Left ventricle myocardium superior (tissue), 1 donor: Measurements from ENCODE around the gene CHCHD3. TPM values are rescaled to one million over a fixed set of nuclear protein-coding genes. Genes with fewer than 3 reads are reported as not detected.
"Not testable (repeated sequence)": the region's sequence is repeated elsewhere in the genome, so short reads cannot be mapped to it uniquely, and the experiment has no call there.

Experiments used
- ATAC-seq: fragments of 200-7000 bp; cut with Tn5 transposase; one replicate; pipeline ENCODE4 v1.9.1; 2020; ENCODE audit warnings: mild to moderate bottlenecking, moderate library complexity
- DNase-seq: peaks from one replicate; pipeline ENCODE4 v3.0.0-alpha.2; 2020
- intact Hi-C: fragments of 100-400 bp; cut with micrococcal nuclease; formaldehyde crosslinking; loops from one replicate; pipeline ENCODE4 v1.11.0; 2022
- total RNA-seq: library from RNA; stranded (reverse); fragmentation: NEBNext Ultra II Directional; extraction: Animal tissue kit (Norgen Biotek cat#: 25700); gene quantifications from one replicate; pipeline ENCODE4 v1.2.1, GENCODE V29; 2021
- donor health status: DM: no; HTN: yes; CAD: no; lungs with severe emphysema.

CHCHD3 gene
- total RNA-seq, 1 donor from 2014 or later = 204 TPM

DNA sequence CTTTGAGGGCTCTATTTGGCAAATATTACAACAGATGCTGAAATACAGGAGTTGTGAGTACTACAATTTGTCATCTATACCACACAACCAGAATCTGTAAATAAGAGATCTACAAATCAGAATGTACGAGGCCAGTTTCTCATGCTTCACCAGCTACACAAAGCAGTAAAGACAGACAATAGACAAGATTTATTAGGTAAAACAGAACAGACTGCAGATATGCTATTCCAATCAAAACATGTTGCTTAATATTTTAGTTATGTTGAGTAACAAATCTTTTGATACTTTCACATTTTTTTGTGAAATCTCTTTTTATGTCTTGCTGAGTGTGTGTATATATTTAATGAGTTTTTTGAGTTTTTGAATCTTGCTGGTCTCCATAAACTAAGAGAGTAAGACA is 109.1 kb downstream of the CHCHD3 start:
- DNase-seq (no peak), ATAC-seq (no peak)
- intact Hi-C loops = no loop called here

DNA sequence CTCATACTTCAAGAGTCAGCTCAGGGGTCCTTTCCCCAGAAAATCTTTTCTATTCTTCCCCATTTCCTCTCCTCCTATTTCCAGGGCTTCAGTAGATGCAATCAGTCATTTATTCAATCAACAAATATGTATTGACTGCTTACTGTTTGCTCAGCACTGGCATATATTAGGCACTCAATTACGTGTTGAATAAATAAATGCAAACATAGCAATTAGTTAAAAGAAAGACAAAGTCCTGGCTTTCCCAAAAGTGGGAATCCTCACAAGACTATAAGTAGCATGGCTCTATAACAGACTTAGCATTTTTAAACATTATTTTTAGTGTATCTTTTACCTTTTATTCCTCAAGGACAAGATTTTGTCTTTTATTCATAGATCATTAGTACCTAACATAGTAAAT is 111.6 kb downstream of the CHCHD3 start:
- no peak for DNase-seq
- intact Hi-C loops = no loop called here
- no peak for ATAC-seq

DNA sequence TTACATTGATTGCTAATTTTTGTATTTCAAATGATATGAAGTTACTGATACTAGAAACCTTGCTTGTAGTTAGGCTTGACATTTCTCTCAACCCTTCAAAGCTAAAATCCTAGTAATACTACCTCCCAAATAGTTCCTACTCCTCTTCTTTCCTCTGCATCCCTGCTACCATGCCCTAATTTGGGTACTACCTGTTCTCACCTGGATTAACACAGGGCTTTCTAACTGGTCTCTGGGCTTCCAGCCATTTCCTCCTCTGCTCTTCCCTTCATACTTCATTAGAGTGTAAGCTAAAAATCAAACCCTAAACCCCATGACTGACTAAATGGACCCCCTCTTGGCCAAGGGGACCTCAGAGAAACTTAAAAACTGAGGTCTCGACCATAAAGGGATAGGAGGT is 112.4 kb downstream of the CHCHD3 start:
- intact Hi-C loops = no loop called here
- ATAC-seq (no peak), DNase-seq (no peak)

DNA sequence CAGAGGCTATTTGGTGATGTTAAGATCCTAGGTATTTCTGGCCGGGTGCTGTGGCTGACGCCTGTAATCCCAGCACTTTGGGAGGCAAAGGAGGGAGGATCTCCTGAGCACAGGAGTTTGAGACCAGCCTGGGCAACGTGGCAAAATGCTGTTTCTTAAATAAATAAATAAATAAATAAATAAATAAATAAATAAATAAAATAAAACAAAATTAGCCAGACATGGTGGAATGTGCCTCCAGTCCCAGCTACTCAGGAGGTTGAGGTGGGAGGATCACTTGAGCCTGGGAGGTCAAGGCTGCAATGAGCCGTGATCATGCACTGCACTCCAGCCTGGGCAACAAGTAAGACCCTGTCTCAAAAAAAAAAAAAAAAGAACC is 114.4 kb downstream of the CHCHD3 start:
- intact Hi-C loops, DNase-seq, ATAC-seq: not testable (repeated sequence)

DNA sequence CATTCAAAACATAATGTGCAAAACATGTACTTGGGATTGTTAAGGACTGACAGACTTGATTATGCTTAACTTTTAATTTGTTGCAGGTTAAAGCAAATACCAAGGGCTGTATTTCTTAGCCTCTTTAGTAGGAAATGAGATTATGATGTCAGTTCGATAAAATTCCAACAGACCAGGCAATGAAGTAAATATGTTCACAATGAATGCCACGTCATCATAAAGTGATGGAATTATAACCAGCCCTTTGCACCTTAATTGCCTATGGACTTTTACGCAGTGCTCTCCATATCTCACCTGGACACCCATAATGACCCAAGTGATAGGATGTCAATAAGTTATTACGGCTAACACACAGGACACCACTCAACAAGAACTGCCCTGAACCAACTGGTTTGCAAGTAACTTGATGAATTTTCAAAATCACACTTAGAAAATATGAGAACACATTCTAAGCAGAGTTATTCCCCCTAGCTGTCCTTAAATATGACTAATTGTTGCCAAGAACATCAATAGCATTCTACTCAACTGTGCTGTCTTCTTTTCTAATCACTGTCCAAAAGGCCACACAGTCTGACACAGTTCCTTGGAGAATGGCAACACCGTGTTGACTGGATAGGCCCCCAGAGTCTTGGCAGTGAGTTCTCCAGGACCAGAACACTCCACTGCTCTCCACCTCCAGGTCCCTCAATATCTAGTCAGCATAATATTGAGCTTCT is 115.0 kb downstream of the CHCHD3 start:
- DNase-seq (no peak), ATAC-seq (no peak)
- intact Hi-C loops = no loop called here

DNA sequence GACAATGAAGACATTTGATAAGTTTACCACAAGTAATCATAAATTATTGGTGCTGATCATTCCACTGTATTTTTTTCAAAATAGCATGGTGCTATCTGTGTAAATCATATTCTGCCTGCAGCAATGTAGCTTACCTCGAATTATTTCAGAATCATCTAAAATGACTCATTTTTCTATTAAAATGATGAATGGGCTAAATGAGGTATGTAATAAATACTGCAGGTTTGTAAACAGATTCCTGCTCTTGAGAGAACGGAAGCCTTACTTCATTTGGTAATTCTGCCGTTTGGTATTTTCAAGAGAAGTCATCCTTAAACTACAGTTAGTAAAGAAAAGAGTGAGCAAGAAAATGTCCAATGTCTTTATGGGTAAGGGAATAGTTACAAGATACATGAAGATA is 115.9 kb downstream of the CHCHD3 start:
- DNase-seq = no peak
- ATAC-seq = no peak
- intact Hi-C loops = no loop called here

DNA sequence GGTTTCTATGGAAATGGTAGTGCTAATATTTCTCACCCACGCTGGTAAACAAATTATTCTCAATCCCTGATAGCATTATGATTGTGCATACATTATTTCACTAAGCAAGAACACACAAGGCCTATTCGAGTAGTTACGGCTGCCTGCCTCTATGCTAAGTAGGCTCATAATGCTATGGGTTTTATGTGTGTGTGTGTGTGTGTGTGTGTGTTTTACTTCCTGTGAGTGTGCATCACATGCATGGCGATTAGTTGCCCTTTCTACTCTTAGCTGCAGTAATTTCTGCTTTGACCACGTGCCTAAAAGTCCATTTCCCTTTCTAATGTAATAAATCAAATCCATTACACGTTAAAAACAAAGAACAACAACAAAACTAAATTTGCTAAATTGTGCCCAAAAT is 117.0 kb downstream of the CHCHD3 start:
- intact Hi-C loops = no loop called here
- ATAC-seq (no peak), DNase-seq (no peak)

DNA sequence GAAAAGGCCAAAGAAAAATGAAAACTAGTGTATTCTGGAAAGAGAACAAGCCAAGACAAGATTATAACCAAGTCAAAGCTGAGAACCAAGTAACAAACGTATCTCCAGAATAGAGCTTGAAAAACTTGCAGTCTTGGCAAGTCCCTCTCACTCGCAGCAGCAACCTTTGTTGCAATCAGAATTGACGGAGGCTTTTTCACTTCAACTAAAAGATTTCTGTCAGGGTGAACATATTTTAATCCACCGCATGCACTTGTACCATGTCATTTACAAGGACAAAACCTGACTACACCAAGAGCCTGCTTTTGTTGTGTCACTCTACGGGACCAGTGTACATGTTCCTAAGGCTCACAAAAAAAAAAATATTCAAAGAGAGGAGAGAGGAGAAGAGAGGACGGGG is 122.0 kb downstream of the CHCHD3 start:
- ATAC-seq (no peak), DNase-seq (no peak)
- intact Hi-C loops = no loop called here

DNA sequence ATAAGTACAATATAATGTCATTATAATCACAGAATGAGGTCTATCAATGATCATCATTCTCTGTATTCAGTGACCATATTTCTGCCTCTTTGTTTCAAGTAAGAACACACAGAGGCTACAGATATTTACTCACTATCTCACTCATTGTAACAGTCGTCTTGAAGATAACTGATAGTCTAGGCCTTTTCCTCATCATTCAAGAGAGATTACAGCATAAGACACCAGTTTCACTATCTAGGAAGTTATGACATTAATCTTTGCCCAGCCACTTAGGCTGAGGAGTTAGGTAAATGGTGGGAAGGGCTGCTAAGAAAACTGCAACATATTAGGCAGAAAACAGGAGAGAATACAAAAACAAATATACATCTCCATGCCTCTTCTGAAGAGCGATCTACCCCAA is 125.3 kb downstream of the CHCHD3 start:
- DNase-seq = no peak
- ATAC-seq = no peak
- intact Hi-C loops = no loop called here

DNA sequence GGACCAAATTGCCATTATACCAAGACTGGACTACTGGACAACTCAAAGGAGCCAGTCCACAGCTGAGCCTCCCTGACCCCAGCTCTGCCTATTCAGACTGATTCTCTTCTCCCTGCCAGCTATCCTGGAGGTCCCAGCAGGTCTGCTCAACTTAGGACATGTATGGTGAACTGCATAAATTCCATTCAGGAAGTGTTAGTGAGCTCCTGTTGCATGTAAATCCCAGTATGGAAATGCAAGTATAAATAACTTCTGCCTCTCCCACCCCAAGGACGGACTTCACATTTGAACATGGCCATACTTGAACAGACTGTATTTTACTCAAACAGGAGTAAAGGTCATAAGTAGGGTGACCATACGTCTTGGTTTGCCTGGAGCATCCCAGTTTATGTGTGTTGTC is 128.4 kb downstream of the CHCHD3 start:
- intact Hi-C loops = no loop called here
- DNase-seq (no peak), ATAC-seq (no peak)

DNA sequence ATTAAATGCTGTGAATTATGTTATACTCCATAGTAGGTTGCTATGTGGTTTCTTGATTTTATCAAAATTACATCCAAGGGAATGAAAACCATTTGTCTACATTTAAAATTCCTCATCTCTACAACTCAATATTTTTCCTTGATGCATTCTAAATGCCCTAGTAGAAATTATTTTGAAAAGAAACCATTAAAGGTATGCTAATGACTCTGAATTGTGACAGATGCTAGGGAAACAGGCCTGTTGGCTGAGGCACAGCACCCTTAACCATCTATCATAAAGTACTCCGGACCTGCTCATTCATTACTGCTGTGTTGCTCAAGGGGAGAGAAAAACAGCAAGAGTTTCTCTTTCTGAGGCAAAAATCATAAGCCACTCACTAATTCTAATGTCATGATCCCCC is 131.2 kb downstream of the CHCHD3 start:
- no peak for DNase-seq
- no peak for ATAC-seq
- intact Hi-C loops = no loop called here

DNA sequence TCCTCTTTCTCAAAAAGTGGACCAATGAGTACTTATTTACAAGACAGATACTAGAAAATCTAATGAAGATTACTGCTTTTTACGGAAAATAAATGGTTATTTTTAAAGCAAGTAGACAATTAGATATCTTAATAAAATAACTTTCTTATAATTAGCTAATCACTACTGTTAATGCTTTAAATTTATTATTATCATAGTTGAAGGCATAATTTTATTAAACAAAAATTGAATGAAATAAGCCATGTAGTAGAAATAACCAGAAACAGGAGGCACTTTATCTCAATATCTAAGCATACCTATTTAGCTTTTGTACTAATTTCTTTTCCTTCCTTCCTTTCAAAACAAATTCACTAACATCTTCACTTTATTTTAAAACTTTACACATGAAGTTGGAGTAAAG is 134.9 kb downstream of the CHCHD3 start:
- no peak for DNase-seq
- intact Hi-C loops = no loop called here
- ATAC-seq = no peak

DNA sequence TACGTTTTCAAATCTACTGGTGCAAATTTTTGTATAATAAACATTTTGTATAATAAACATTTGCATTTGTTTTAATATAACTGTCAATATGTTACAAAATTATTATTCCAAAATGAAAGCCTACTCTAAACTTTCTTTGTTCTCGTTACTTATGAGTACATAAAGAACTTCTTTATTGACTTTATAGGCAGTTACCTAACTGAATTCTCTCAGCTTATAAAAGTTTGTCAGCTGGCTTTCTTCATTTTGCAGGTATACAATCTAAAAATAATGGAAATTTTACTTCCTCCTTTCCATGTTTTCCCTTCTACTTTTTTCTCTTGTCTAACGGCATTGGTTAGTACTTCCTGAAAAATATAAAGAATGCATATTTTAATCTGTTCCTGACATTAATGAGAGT is 137.1 kb downstream of the CHCHD3 start:
- intact Hi-C loops = no loop called here
- DNase-seq (no peak), ATAC-seq (no peak)

DNA sequence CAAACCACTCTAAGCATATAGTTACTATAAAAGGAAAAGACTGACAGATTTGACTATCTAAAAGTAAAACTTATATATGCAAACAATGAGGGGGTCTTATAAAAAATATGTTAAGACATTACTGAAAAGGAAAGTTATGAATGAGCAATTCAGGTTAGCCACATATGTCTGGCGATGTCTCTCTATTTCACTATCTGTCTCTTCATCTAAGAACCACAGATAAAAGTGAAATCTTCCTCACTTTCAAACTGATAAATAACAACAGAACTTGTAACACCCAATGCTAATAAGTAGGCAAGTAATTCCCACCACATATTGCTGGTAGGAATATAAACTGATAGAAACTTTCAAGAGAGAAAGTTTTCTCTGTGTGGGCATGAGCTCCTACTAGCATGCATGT is 138.2 kb downstream of the CHCHD3 start:
- ATAC-seq (no peak), DNase-seq (no peak)
- intact Hi-C loops = no loop called here

DNA sequence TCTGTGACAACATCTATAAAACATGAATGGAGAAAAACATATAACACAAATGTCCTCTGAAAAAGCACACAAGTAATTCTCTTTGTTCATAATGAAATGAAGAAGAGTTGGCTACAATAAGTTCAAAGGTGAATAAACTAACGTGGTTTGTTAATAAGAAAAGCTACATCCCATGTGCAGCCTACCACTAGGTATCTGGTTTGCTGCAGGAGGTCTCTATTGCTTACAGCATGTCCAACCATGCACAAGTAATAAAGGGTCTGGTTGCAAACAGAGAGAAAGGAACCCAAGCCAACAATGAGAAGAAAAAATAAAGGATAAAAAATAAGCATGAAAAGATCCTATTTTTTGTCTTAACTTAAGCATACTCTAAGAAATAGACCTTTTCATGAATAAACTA is 139.2 kb downstream of the CHCHD3 start:
- DNase-seq = no peak
- intact Hi-C loops = no loop called here
- no peak for ATAC-seq

DNA sequence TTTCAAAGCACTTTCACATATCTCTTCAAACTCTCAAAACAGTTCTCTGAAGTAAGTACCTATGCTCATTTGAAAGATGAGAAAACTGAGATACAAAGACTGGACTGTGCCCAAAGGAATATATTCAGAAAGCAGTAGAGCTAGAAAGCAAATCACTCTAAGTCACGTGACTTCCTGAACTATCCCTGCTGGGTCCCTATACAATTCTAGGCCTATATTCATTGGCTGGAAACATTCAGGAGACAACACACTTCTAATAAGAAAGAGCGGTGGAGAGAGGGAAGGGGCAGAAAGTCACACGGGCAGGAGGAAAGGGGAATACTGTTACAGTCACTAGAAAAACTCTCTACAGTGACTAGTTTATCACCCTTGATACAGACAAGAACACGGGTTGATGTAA is 140.0 kb downstream of the CHCHD3 start:
- intact Hi-C loops = no loop called here
- DNase-seq (no peak), ATAC-seq (no peak)

DNA sequence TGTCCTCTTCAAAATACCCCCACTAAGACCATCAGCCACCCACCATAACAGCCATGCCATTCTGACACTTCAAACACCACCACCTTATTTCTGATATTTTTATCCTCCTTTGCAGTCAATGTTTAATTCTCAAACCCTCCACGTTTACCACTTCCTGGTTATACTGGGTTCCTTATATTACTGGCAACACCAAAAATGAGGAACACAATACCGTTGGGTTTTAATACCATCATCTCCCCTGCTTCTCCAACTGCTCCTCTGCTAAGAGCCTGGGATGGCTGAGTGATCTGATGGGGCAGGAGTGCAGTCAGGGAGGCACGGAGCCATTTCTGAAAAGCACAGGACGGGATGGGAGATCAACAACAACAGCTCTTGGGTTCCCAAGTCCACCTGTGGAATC is 140.5 kb downstream of the CHCHD3 start:
- DNase-seq (no peak), ATAC-seq (no peak)
- intact Hi-C loops = no loop called here

DNA sequence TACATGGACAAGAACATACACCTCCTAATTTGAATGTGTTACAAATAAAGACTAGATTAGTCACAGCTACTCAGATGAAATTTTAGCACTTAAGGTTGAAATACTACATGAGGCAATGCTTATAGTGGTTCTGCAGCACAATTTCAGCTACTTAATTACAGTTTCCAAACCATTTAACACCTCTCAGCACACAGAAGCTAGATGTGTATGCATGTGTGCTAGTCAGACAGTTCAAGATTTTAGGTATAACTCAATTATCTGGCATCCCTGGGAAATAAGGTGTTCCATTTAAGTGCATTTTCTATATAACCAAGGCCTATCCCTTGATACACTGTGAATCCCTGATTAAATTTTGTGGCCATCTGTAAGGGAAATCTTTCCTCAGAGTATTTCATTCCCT is 141.8 kb downstream of the CHCHD3 start:
- intact Hi-C loops = no loop called here
- DNase-seq (no peak), ATAC-seq (no peak)

DNA sequence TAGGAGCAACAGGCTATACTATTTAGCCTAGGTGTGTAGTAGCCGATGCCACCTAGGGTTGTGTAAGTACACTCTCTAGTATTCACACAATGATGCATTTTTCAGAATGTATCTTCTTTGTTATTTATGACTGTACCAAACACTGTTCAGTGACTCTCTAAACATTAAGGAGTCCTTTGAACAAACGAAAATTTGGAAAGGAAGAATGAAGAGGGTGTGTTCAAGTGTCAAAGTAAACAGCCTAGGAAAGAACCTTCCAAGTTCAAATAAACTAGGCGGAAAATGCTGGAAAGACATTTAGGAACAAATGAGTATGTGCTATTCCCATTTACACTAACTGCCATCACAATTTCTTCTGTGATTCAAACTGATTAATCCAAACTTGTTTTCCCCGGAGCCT is 142.4 kb downstream of the CHCHD3 start:
- DNase-seq (no peak), ATAC-seq (no peak)
- intact Hi-C loops = no loop called here

DNA sequence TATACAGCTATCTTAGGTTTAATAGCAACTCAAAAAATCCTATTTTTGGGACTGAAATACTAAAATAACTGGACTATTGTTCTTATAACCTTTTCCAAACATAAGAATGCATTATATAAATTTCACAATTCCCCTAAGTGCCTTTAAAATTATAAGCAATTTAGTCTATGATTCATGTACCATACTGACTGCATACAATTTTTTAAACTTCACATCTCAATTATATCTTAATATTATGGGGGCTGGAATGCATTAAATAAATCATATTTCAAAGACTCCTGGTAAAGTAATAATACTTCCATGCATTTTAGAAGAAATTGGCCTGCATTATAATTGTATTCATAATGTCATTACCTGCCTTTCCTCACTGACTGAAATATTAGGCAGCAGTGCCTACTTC is 144.6 kb downstream of the CHCHD3 start:
- intact Hi-C loops = no loop called here
- ATAC-seq = no peak
- DNase-seq = no peak

DNA sequence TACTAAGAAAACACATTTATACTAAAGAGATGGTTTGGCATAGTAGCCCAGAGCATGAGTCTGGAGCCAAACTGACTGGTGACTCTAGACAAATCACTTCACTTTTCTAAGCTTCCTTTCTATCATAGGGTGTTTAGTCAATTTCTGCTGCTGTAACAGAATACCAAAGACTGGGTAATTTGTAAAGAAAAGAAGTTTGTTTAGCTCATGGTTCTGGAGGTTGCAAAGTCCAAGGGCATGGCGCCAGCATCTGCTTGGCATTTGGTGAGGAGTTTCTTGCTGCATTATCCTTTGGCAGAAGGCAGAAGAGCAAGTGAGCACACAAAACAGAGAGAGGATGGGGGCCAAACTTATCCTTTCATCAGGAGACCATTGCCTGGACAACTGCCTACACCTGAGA is 146.3 kb downstream of the CHCHD3 start:
- ATAC-seq (no peak), DNase-seq (no peak)

DNA sequence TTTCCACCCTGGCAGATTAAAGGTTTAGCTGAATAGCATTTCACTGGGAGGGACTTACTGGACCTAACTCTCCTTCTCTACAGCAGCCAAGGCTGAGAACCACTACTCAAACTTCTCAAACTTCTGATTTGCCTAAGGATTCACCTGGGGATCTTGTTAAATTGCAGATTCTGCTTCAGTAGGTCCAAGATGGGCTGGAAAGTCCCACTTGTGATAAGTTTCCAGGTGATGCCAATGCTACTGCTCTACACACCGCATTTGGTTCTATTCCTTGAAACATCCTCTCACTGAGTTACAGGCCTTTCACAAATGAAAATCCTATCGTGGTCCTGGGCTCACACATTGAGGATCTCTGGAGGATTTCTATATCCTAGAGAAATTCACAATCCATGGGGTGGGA is 147.9 kb downstream of the CHCHD3 start:
- DNase-seq (no peak), ATAC-seq (no peak)
- intact Hi-C loops = no loop called here

More for the DNA sequence above, 146.3 kb downstream of the CHCHD3 start:
- intact Hi-C loops = no loop called here
